ENCODE measurements around the gene KLHL29.

Gene KLHL29

DNA sequence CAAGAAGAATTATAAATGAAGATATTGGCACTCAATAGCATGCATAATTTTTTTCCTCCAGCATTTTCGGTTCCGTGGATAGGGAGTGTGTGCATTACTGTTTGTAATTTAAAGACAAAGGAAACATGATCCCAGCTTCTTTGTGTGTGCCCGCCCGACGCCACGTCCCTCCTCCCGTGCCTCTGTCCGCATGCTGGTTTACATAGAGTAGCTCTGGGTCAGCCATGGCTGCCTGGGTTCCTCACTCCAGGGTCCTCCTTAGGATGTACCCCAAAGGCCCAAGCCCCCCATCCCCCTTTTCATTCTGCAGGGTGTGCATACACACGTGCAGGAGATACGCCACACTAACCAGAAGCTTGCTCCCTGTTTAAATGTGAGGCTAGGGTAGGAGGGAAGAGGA is 214.7 kb downstream of the KLHL29 start:
- no peak for DNase-seq

DNA sequence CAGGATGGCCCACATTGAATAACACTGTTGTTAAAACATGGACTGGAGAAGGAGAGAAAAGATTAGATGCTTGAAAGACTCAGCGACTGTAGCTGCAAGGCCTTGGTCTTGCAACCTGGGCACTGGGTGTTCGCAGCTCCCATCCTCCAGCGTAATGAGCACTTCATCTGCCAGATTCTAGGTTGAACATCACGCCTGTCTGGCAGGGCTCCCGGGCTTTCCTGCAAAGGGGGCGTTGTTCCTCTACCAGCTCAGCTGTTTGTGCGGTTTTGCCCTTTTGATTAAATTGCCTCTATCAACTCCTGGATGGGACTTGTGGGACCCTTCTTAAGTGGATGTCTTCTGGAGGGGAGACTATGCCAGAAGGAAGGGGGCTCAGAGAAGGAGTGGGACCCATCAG is 215.4 kb downstream of the KLHL29 start:
- no peak for DNase-seq

DNA sequence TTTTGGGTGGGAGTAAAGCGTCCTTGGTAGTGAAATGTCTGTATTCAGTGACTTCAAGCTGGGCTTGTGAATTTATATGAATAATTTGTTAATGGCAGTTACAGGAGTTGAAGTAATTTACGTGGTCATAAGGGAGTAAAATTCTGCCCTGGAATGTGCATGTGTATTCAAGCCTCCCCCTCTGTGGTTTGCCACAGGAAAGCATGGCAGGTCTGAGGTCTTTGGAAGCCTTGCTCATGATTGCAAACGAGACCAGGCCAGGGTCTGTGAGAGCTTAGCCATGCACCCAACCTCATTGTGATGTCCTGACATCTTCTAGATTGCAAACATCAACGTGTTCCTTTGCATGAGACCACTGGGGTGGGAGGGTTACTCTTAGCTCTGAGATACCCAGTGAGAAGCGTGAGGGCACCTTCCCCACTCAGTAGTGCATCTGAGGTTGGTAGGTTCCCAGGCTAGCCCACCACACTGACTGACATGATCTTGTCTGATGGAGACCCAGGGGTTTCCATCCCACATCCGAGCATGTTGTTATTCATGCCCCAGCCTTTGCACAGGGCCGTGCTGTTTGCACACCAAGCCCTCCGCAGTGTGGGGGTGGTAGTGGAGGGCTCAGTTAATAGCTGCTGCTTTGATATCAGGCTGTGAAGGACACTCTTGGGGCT is 216.5 kb downstream of the KLHL29 start:
- no peak for DNase-seq

DNA sequence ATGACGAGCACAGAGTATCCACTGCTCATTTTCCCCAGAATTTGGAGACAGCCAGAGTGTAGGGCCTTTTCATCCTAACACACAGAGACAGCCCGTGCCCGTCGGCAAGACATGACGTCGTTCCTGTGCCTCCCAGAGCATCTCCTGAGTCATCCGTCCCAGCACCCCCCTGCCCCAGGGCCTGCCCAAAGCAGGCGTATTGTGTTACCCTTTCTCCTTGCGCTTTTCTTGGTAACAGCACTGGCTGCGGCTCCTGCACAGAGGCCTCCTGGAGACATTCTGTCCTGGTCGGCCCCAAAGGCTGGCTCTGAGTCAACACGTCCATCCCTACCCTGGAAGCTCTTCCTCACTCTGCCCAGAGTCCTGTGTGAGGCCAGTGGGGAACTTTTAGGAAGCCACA is 217.1 kb downstream of the KLHL29 start:
- no peak for DNase-seq

DNA sequence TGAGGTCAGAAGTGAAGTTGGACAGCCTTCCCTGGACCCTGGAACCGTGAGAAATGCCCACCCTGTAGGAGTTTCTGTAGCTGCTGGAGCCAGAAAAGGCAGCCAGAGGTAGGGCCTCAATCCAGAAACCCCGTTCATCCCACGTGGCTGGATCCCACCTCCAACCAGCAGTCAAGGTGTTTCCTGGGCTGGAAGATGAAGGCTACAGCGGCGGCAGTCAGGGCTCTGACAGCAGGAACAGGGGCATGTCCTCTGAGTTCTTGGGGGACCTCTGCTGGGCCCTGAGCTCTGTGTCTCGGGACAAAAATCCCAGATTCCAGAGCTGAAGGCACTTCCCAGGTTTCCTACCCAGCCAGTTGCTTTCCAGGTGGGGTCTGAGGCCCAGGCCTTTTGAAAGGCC is 218.2 kb downstream of the KLHL29 start:
- no peak for DNase-seq

DNA sequence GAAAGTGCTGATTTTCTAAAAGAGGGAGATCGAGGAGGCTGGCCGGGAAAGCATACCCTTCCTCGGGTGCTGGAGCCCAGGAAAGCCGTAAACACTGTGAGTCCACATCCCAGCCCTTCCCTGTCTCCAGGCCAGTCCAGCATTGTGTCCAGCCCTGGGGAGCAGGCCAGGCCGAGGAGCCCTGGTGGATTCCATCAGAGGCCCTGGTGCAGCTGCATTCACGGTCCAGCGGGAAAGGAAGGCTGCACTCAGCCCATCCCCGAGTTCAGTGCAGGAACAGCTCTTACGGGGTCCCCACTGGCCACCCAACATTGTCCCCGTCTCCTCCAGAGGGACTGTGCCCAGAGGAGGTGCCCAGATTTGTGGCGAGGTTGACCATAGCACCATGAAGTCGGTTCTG is 218.6 kb downstream of the KLHL29 start:
- DNase-seq: no peak

DNA sequence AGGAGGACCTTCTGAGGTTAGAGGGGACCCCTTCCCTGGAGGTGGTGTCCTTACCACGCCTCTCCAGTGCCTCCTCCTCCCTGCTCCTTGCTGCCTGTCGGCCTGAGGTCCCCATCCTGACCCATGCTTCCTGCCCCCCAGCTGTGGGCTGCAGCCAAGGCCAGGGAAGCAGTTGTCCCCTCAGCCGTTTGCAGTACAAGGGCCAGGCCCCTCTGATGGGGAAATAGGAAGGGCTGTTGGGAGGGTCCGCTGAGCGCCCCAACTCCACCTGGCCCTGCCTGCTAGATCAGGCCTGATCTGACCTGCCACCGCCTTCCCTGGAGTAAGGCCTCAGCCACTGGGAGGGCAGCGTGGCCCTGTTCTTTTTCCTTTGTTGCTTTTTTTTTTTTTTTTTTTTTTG is 219.8 kb downstream of the KLHL29 start:
- no peak for DNase-seq

DNA sequence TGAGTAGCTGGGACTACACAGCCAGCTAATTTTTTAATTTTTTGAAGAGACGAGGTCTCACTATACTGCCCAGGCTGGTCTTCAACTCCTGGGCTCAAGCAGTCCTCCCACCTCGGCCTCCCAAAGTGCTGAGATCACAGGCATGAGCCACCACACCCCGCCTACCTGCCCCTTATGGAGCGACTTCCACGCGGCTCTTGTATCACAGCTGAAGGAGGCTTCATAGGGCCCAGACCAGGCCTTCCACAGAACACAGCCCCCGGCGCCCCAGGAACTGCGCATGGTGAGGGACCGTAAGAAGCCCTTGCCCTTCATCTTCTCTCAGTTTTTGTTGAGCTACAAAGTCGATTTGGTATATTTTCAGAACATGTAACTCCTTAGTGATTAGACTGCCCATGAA is 220.3 kb downstream of the KLHL29 start:
- no peak for DNase-seq

DNA sequence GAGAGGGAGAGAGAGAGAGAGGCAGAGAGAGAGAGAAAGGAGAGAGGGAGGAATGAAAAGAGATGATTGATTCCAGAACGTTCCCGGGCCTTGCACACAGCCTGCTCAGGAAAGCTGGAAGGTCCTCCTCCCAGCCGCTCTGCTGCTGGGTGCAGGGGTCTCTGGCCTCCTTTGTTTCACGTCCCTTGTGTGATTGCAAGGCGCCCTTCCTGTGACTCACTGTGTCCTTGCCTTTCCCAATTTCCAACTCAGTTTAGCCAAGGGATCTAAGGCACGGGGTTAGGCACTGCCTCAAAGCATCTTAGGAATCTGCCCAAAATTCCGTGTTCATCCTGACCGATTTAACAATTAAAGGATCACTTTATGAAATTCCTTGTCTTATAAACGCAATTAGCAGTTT is 221.2 kb downstream of the KLHL29 start:
- DNase-seq: no peak

DNA sequence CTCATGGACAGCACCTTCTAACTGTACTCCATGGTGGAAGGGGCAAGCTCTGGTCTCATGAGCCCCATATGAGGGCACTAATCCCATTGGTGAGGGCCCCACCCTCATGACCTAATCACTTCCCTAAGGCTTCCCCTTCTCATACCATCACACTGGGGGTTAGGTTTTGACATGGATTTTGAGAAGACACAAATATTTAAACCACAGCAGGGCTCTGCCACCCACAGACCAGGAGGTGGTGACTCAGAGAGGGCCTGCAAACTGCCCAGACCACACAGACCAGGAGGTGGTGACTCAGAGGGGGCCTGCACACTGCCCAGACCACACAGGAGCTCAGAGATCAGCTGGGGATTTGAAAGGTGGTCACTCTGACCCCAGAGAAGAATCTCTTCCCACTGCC is 222.0 kb downstream of the KLHL29 start:
- DNase-seq: no peak

DNA sequence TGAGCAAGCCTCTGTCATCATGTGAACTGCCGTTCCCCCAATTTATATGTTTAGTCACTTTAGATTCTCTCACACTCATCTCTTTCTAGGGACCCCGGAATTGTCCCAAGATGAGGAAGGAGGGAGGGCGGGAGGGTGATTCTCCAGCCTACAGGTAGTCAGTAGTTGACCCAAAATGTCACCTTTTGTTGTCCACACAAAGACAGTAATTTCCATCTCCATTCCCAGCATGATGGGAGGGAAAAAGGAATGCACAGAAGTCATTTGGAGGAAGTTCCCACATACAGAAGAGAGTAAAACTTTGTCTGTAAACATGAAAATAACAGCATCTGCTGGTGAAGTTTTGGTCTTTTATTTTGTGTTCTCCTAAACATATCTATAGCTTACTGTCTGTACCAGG is 222.9 kb downstream of the KLHL29 start:
- DNase-seq: no peak

DNA sequence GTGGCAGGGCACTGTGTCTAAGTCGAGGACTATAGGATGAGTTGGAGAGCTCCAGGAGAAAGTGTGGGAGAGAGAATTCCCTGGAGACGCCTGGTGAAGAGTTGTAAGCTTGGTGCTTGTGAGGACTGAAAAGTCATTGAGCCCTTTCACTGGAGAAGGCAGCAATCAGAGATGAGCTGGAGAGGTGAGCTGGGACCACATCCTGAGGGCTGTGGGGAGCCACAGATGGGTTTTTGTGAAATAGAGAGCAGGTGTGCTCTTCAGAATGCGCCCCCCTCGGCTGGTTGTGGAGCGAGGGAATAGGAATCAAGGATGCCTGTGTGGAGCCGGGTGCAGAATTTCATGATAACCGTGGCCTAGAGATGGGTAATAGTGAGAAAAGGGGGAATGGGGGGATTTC is 224.3 kb downstream of the KLHL29 start:
- no peak for DNase-seq

DNA sequence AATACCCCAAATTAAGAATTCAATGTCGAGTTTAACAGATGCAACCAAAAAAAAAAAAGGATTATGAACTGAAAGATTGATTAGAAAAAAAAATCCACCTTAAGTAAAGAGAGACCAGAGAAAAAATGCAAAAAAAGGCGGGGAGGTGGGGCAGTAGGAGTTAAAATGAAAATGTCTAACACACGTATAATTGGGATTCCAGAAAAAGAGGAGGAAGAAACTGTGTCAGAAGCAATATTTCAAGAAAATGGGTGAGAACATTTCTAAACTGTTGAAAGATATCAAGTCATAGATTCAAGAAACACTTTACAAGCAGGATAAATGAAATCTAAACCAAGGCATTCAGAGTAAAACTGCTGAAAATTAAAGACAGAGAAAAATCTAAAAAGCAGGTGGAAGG is 226.9 kb downstream of the KLHL29 start:
- DNase-seq: no peak

DNA sequence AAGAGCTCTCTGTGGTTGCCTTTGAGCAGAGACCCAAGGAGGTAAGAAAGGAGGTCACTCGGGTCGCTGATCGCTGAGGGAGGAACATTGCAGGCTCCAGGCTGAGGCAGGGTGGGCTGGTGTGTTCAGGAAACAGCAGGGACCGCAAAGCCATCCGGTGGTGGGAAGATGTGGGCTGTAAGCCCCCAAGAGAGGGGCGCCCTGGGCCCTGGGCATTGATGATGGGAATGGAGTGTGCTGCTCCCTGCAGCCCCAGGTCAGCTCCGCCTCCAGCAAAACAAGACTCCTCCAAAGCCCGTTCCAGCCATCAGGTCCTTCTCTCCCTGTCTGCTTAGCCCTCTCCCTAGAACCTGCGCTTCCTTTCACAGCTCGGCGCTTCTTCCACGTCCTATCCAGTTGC is 229.7 kb downstream of the KLHL29 start:
- no peak for DNase-seq

DNA sequence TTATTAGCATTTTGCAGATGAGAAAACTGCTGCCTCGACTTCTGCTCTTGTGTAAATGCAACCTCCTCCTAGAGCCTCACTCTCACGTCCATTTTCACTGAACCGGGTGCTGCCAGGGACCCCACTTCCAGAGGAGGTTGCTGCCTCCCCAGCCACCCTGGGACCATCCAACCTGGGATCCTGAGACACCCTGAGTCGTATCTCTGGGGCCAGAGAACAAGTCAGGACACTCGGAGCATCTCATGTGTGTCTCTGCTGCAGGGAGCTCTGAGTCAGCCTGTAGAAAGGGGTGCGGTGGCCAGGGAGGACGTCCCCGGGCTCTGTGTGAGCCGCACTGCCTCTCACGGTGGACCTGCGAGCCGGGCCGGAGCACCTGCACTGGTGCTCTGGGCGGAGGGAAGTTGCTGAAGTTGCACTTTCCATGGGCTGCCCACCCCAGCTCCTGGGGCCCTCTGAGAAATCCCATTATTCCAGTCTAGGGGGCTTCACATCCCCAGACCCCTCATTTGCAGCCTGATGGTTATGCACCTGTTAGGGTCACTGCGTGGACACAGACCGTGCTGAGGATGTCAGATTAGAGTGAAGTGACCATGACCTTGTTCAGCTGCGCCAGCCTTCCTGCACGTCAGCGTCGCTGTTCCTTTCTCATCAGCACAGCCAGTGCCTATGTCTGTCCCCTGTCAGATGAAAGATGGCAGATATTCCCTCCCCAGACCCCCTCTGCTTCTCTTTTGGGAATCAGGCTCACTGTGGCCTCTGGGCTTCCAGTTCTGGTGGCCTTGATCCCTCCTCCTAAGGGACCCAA is 230.4 kb downstream of the KLHL29 start:
- DNase-seq: no peak

DNA sequence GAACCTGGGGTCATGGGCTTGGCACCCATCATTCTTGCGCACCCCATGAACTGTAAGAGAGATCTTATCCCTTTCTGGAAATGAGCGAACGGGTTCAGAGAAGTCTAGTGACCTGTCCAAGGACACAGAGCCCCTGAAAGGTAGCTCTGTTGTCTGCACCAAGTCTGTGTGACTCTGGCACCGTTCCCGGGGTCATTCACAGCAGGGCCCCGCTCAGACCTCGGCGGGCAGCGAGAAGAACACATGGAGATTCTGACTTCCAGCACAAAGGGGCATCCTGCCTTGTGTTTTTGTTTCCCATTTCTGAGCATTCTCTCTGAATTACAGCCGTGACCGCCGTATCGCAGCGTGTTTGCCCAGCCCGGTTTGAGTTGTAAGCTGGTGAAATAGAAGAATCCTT is 231.7 kb downstream of the KLHL29 start:
- DNase-seq: no peak

DNA sequence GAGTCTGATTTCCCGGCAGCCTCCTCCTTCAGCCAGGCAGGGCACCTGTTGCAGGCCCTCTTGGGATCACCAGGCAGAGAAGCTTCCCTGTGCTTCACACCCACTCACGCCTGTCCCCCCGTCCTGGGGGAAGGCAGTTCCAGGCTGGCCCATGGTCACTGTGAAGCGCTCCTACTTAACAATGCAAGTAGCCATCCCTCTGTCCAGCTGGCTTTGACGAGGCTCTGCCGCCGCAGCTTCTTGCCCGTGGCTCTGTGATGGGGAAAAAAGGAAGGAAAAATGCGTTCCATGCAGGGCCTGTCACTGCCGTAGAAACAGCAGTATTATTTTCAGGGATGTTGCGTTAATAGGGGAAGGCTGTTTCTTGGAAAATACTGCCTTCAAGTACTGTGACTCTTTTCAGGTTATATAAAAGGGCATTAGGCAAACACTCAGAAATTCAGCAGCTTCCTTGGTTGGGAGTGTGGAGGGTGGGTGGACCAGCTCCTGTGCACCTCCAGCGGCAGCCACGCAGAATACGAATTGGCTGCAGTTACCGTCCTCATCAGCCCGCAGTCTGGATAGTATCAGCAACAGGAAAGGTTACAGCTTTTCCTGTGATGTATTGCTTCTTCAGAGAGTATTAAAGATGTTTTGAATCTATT is 232.3 kb downstream of the KLHL29 start:
- DNase-seq: no peak

DNA sequence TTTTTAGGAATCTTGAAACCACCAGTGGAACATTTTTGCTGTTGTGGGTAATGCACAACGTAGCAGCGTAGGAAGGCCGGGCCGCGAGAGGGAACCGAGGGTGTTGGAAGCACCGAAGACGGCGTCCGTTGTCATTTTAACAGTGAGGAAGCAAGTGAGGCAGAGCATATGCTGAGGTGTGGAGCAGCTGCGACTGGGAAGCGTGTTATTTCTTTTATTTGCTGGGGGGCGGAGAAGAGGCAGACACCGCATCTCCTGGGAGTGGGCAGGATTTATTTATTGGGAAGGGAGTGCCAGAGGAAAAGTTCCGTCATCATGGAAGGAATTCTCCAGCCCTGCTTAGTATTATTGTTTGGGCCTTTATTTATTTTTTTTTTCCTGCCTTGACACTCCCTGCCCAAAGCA is 232.8 kb downstream of the KLHL29 start:
- no peak for DNase-seq

DNA sequence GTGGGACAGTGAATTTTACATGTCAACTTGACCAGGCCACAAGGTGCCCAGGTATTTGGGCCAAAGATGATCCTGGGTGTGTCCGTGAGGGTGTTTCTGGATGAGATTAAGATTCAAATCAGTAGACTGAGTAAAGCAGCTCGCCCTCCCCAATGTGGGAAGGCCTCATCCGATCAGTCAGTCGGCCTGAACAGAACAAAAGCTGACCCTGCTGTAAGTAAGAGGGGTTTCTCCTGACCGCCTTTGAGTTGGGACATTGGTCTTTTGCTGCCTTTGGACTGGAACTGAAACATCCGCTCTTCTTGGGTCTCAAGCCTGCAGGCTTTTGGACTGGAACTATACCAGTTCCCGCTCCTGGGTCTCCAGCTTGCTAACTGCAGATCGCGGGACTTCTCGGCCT is 233.3 kb downstream of the KLHL29 start:
- no peak for DNase-seq

DNA sequence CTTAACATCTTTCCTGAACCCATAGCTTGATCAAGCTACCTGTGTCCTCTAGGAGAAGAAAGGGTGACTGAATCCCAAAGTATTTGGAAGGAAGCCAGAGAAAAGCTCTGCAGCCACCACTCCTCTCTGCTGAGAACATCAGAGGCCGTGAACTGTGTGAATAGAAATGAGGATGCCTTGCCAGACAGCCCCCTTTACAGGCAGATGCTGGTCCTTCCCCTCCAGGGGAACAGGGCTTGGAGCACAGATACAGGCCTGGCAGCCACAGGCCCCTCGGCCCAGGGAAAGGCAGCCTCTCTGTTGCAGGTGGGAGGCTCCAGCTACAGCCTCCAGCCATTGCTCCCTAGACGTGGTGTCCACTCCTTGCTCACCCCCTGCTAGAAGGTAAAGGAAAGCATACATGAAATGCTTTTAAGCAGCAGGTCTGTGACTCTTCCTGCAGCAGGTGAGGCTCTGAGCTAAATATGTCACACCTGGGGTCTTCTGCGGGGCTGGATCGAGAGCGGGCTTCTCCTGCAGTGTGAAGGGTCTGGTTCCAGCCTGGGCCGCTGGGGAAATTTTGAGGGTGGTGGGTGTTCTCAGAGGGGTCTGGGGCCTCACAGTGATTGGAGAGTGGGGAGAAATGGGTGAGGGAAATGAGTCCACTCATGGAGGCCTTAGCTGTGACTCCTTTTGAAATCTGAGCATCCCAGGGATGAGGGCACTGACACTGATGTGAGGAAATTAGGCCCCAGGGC is 234.0 kb downstream of the KLHL29 start:
- DNase-seq: no peak

DNA sequence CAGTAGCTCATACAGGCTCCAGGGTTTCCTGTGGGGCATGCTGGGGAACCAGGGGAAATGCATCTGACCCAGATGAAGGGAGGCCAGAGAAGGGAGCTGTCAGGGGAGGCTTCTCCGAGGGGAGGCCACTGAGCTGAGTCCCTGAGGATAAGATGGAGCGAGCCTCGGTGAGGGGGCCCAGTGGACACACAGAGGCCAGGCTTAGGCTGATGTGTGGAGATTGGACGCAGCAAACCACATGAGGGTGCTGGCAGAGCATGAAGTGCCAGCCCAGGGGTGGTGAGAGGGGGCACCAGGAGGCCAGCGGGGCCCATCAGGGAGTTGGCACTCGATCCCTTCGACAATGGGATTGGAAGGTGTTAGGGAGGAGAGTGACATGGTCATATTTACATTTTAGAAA is 235.0 kb downstream of the KLHL29 start:
- DNase-seq: no peak

DNA sequence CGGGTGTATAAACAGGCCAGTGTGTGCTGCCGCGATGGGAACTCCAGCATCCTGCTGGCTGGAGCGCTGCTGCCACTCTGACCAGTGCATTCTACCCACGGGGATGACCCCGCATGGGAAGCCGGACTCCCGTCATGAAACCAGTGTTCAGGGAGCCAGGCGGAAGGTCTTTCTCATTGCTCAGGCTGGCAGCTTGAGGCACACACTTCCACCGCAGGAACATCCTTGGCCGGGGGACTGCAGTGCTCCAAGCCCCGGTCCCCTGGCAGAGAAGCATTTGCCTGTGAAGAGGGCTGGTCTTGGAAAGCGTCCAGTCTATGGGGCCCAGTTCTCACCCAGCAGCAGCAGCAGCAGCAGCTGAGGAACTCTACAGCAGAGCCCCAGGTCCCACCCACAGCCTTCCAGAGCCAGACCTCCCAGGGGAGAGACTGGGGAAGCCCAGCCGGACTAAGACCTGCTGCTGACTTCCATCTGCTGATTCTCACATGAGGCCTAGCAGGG is 235.9 kb downstream of the KLHL29 start:
- no peak for DNase-seq

DNA sequence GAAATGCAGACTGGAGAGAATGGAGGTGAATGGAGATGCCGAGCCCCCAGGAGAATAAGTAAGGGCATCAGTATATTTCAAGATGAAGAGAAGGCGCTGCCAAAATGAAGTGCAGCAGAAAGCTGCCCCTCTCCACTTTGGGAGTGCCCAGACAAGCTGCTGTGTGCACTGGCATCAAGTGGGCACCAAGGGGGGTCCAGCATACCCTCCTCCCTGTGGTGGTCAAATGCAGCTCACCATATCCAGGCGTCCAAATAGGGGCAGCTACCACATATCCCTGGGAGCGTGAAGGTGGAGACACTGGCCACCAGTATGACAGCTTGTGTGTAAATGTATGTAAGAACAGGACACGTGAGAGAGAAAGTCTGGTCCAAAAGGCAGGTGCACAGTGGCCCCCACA is 236.6 kb downstream of the KLHL29 start:
- no peak for DNase-seq

Data from stimulated activated CD4-positive, alpha-beta T cell treated with anti-CD3 and anti-CD28 coated beads, Interleukin-12 subunit alpha, Interleukin-12 subunit beta, amount 100 ng/mL, for 4 hours (primary cell).